Activated T-helper 17 cell treated with anti-CD3 and anti-CD28 coated beads, Interleukin-2, amount 50 U/mL, for 72 hours (primary cell): Measurements from ENCODE around the gene DIPK1A. TPM values are rescaled to one million over a fixed set of nuclear protein-coding genes. Genes with fewer than 3 reads are reported as not detected.
"Not testable (repeated sequence)": the region's sequence is repeated elsewhere in the genome, so short reads cannot be mapped to it uniquely, and the experiment has no call there.

Experiments
- ATAC-seq: fragments of 150-1000 bp; cut with Tn5 transposase; replicated peaks from 2 replicates; pipeline ENCODE4 v1.10.0; 2021; ENCODE audit warnings: mild to moderate bottlenecking, moderate library complexity
- H3K27ac Mint-ChIP-seq: one replicate; pipeline ENCODE4 v1.8.0; 2022; ENCODE audit warnings: mixed read lengths
- H3K27me3 Mint-ChIP-seq: one replicate; pipeline ENCODE4 v1.8.0; 2022; ENCODE audit warnings: mixed read lengths
- H3K36me3 Mint-ChIP-seq: one replicate; pipeline ENCODE4 v1.8.0; 2022; ENCODE audit warnings: low read depth, mild to moderate bottlenecking, mixed read lengths
- H3K4me1 Mint-ChIP-seq: one replicate; pipeline ENCODE4 v1.8.0; 2022; ENCODE audit warnings: mixed read lengths
- H3K4me3 Mint-ChIP-seq: one replicate; pipeline ENCODE4 v1.8.0; 2022; ENCODE audit warnings: mild to moderate bottlenecking, mixed read lengths
- H3K9me3 Mint-ChIP-seq: one replicate; pipeline ENCODE4 v1.8.0; 2022; ENCODE audit warnings: mixed read lengths
- total RNA-seq, 2 donors: library from RNA; stranded (reverse); gene quantifications; one replicate each; pipeline ENCODE4 v1.2.3, GENCODE V29; 2022

The DIPK1A gene
- total RNA-seq, 2 donors from 2014 or later: 6.5 to 8.6 TPM

- no peak for ATAC-seq
- Mint-ChIP-seq H3K36me3 (peaks cover 14% of the 10 kb centered on the region), H3K27ac (no peak overlapping the region), H3K4me1 (peaks cover 5% of the 10 kb centered on the region), H3K27me3 (no peaks in the 10 kb centered on the region), H3K4me3 (no peak overlapping the region), H3K9me3 (peaks cover 6% of the 10 kb centered on the region)
Observed at GRCh38 chr1:92901126-92901525, 60.1 kb downstream of the DIPK1A start.

GRCh38 chr1:92900539-92900938 lies 60.7 kb downstream of the DIPK1A start:
- Mint-ChIP-seq H3K4me3 (no peak overlapping the region), H3K36me3 (peaks cover 14% of the 10 kb centered on the region), H3K27me3 (no peaks in the 10 kb centered on the region), H3K27ac (no peak overlapping the region), H3K9me3 (peaks cover 6% of the 10 kb centered on the region), H3K4me1 (peaks cover 5% of the 10 kb centered on the region)
- no peak for ATAC-seq

- H3K9me3 Mint-ChIP-seq: peaks cover 6% of the 10 kb centered on the region
- no peak overlapping the region for H3K4me3 Mint-ChIP-seq
- ATAC-seq: no peak
- H3K27me3 Mint-ChIP-seq: no peaks in the 10 kb centered on the region
- peaks cover 14% of the 10 kb centered on the region for H3K36me3 Mint-ChIP-seq
- no peak overlapping the region for H3K27ac Mint-ChIP-seq
- H3K4me1 Mint-ChIP-seq: peaks cover 2% of the 10 kb centered on the region
Observed at GRCh38 chr1:92899780-92900179, 61.5 kb downstream of the DIPK1A start.

- not testable (repeated sequence) for H3K9me3 Mint-ChIP-seq, ATAC-seq
Observed at GRCh38 chr1:92898053-92898452, 63.2 kb downstream of the DIPK1A start.

GRCh38 chr1:92887465-92887864 lies 73.8 kb downstream of the DIPK1A start:
- Mint-ChIP-seq H3K36me3 (no peaks in the 10 kb centered on the region), H3K4me1 (peaks cover 14% of the 10 kb centered on the region), H3K4me3 (no peak overlapping the region), H3K27ac (no peak overlapping the region), H3K27me3 (no peaks in the 10 kb centered on the region), H3K9me3 (peaks cover 4% of the 10 kb centered on the region)
- no peak for ATAC-seq

More at GRCh38 chr1:92898053-92898452, 63.2 kb downstream of the DIPK1A start:
- H3K4me3 Mint-ChIP-seq, H3K4me1 Mint-ChIP-seq, H3K27ac Mint-ChIP-seq, H3K27me3 Mint-ChIP-seq: not testable (repeated sequence)
- peaks cover 12% of the 10 kb centered on the region for H3K36me3 Mint-ChIP-seq

- ATAC-seq: no peak
- Mint-ChIP-seq H3K27ac (no peak overlapping the region), H3K36me3 (no peaks in the 10 kb centered on the region), H3K27me3 (no peaks in the 10 kb centered on the region), H3K4me1 (peaks cover 17% of the 10 kb centered on the region), H3K4me3 (no peak overlapping the region), H3K9me3 (peaks cover 4% of the 10 kb centered on the region)
Observed at GRCh38 chr1:92886886-92887419, 74.3 kb downstream of the DIPK1A start.

- H3K27me3 Mint-ChIP-seq: no peaks in the 10 kb centered on the region
- peaks cover 21% of the 10 kb centered on the region for H3K4me1 Mint-ChIP-seq
- no peaks in the 10 kb centered on the region for H3K36me3 Mint-ChIP-seq
- peaks cover 4% of the 10 kb centered on the region for H3K9me3 Mint-ChIP-seq
- no peak for ATAC-seq
- no peak overlapping the region for H3K4me3 Mint-ChIP-seq
- no peak overlapping the region for H3K27ac Mint-ChIP-seq
Observed at GRCh38 chr1:92884195-92884594, 77.1 kb downstream of the DIPK1A start.

- Mint-ChIP-seq H3K27ac (peak overlapping the region; percentile 71), H3K4me3 (peak overlapping the region; percentile 32), H3K4me1 (peaks cover 21% of the 10 kb centered on the region), H3K36me3 (no peaks in the 10 kb centered on the region), H3K27me3 (no peaks in the 10 kb centered on the region), H3K9me3 (no peaks in the 10 kb centered on the region)
- ATAC-seq: peak; percentile 37
Observed at GRCh38 chr1:92883297-92883696, 78.0 kb downstream of the DIPK1A start.

GRCh38 chr1:92882819-92883218 lies 78.4 kb downstream of the DIPK1A start:
- Mint-ChIP-seq H3K36me3 (no peaks in the 10 kb centered on the region), H3K27me3 (no peaks in the 10 kb centered on the region), H3K4me1 (peaks cover 26% of the 10 kb centered on the region), H3K4me3 (peak overlapping the region; percentile 32), H3K9me3 (no peaks in the 10 kb centered on the region), H3K27ac (peak overlapping the region; percentile 71)
- ATAC-seq: peak; percentile 64

GRCh38 chr1:92881391-92881790 lies 79.9 kb downstream of the DIPK1A start:
- Mint-ChIP-seq H3K9me3 (no peaks in the 10 kb centered on the region), H3K4me1 (peaks cover 32% of the 10 kb centered on the region), H3K4me3 (no peak overlapping the region), H3K27ac (no peak overlapping the region), H3K36me3 (no peaks in the 10 kb centered on the region), H3K27me3 (no peaks in the 10 kb centered on the region)
- ATAC-seq: no peak

- peaks cover 32% of the 10 kb centered on the region for H3K4me1 Mint-ChIP-seq
- no peak overlapping the region for H3K27ac Mint-ChIP-seq
- ATAC-seq: no peak
- no peak overlapping the region for H3K4me3 Mint-ChIP-seq
- peaks cover 11% of the 10 kb centered on the region for H3K36me3 Mint-ChIP-seq
- H3K9me3 Mint-ChIP-seq: no peaks in the 10 kb centered on the region
- no peaks in the 10 kb centered on the region for H3K27me3 Mint-ChIP-seq
Observed at GRCh38 chr1:92879316-92879968, 81.8 kb downstream of the DIPK1A start.

- Mint-ChIP-seq H3K27ac (peak overlapping the region; percentile 83), H3K27me3 (no peaks in the 10 kb centered on the region), H3K4me1 (peaks cover 20% of the 10 kb centered on the region), H3K9me3 (no peaks in the 10 kb centered on the region), H3K36me3 (peaks cover 19% of the 10 kb centered on the region), H3K4me3 (peak overlapping the region; percentile 57)
- ATAC-seq: peak; percentile 26
Observed at GRCh38 chr1:92877792-92878191, 83.5 kb downstream of the DIPK1A start.

- no peaks in the 10 kb centered on the region for H3K27me3 Mint-ChIP-seq
- H3K4me3 Mint-ChIP-seq: peak overlapping the region; percentile 57
- H3K4me1 Mint-ChIP-seq: peaks cover 16% of the 10 kb centered on the region
- no peak overlapping the region for H3K27ac Mint-ChIP-seq
- ATAC-seq: no peak
- H3K36me3 Mint-ChIP-seq: peaks cover 24% of the 10 kb centered on the region
- no peaks in the 10 kb centered on the region for H3K9me3 Mint-ChIP-seq
Observed at GRCh38 chr1:92877081-92877711, 84.1 kb downstream of the DIPK1A start.

- no peak overlapping the region for H3K27ac Mint-ChIP-seq
- H3K9me3 Mint-ChIP-seq: no peaks in the 10 kb centered on the region
- H3K36me3 Mint-ChIP-seq: peaks cover 26% of the 10 kb centered on the region
- no peak for ATAC-seq
- peaks cover 15% of the 10 kb centered on the region for H3K4me1 Mint-ChIP-seq
- H3K27me3 Mint-ChIP-seq: no peaks in the 10 kb centered on the region
- no peak overlapping the region for H3K4me3 Mint-ChIP-seq
Observed at GRCh38 chr1:92876351-92876750, 84.9 kb downstream of the DIPK1A start.

- ATAC-seq: no peak
- Mint-ChIP-seq H3K4me3 (no peak overlapping the region), H3K9me3 (no peaks in the 10 kb centered on the region), H3K27me3 (no peaks in the 10 kb centered on the region), H3K4me1 (peaks cover 15% of the 10 kb centered on the region), H3K27ac (no peak overlapping the region), H3K36me3 (peaks cover 26% of the 10 kb centered on the region)
Observed at GRCh38 chr1:92874987-92875386, 86.3 kb downstream of the DIPK1A start.
